Measurements from ENCODE around the gene GPLD1. TPM values are rescaled to one million over a fixed set of nuclear protein-coding genes. Genes with fewer than 3 reads are reported as not detected.

Gene GPLD1
- total and polyA plus RNA-seq, 9 of the 15 experiments (the other 6 are each of a cell fraction or from before 2014, with no cell fraction given): 0.11 to 1.3 (median 0.82) TPM

DNA sequence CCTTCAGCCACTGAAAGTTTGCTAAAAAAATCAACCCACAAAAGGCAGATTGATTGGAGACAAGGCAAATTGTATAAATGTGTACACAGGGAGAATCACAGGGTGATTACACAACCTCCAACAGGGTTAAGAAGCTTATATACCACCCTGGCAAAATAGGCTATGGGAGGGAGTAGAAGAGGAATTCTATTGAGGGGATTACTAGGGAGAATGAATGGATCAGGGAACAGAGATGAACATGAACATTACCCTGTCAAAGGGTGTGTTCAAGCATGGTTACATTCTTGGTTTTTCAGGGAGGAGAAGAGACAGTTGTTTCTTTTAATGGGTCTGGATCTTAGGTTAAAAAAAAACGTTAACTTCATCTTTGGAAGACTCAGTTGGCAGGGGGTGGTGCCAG is 91.7 kb downstream of the GPLD1 start (continued):
- no peak for TF ChIP-seq CEBPG (CRISPR knock-in tag; IDR thresholded peaks at IDR 0.05)
- no peak for TF ChIP-seq CEBPG (tag; conservative IDR thresholded peaks at IDR 0.05 in 1 of 2, IDR thresholded peaks at IDR 0.05 in 1 of 2)
- no peak for TF ChIP-seq RUNX1 (IDR thresholded peaks at IDR 0.05; ENCODE audit: low read depth)
- no peak for TF ChIP-seq ZNF212 (CRISPR knock-in tag; IDR thresholded peaks at IDR 0.05)
- no peak for TF ChIP-seq DPF2 (IDR thresholded peaks at IDR 0.05)
- no peak for TF ChIP-seq SIN3A (IDR thresholded peaks at IDR 0.05; ENCODE audit: borderline replicate concordance in 2 of 2, control insufficient read depth in 1 of 2, low read depth in 2 of 2, low read length in 2 of 2)
- no peak for TF ChIP-seq NR2C2 (CRISPR knock-in tag; IDR thresholded peaks at IDR 0.05)
- no peak for TF ChIP-seq NR2C2 (tag; IDR thresholded peaks at IDR 0.05)
- TF ChIP-seq PHB (CRISPR knock-in tag; IDR thresholded peaks at IDR 0.05): no peak
- TF ChIP-seq ZNF584 (CRISPR knock-in tag; IDR thresholded peaks at IDR 0.05; ENCODE audit: low read depth): no peak
- no peak for TF ChIP-seq HOXB6 (CRISPR knock-in tag; IDR thresholded peaks at IDR 0.05; ENCODE audit: borderline replicate concordance)
- TF ChIP-seq SMARCE1 (IDR thresholded peaks at IDR 0.05): no peak

DNA sequence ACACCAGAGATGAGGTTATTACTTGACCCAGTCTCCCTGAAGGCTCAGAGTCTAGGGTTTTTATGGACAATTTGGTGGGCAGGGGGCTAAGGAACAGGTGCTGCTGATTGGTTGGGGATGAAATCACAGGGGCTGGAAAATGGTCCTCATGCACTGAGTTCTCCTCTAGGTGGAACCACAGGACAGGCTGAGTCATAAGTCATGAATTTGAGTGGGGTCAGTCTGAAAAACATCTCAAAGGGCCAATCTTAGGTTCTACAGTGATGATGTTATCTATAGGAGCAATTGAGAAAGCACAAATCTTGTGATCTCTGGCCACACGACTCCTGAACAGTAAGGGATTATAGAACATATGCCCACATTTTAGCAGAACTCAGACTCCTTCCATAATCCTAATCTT is 92.6 kb downstream of the GPLD1 start:
- H3K9ac ChIP-seq (ENCODE audit: insufficient read depth in 1 of 2, low read depth in 2 of 2, low read length in 2 of 2): no peak overlapping the region
- WGBS (ENCODE audit: insufficient coverage, low coverage, missing lambda C conversion rate): 5% methylated on average over 1 of the region's 1 CpG
- no peaks in the 10 kb centered on the region for H4K20me1 ChIP-seq (replicated peaks; ENCODE audit: control insufficient read depth, insufficient read depth, low read length)
- H2AFZ ChIP-seq (ENCODE audit: low read depth, low read length): no peak overlapping the region
- no TSS peak for BruUV-seq (replicated peaks)
- H3K9me3 ChIP-seq (replicated peaks; ENCODE audit: control insufficient read depth, insufficient read depth, low read depth, low read length): peaks cover 8% of the 10 kb centered on the region; the same call in 1 of the 2 replicates
- ATAC-seq: no peak
- CTCF ChIA-PET (ENCODE audit: low intra/inter-chr PET ratio): no interaction called here
- FAIRE-seq: no peak
- no peaks in the 10 kb centered on the region for H3K9me1 ChIP-seq (ENCODE audit: control insufficient read depth, insufficient read depth, low read length)
- intact Hi-C loops (cut with micrococcal nuclease) (no loop called here), in situ Hi-C loops (cut with MboI) (no loop called here)
- DNase-seq (ENCODE audit: extremely low read depth in 1 of 4, low spot score in 3 of 4): no peak
- H3K4me3 ChIP-seq: no peak overlapping the region
- POLR2A ChIA-PET: no interaction called here
- H3K4me2 ChIP-seq (ENCODE audit: insufficient read depth, low read length): no peak overlapping the region
- peaks cover 5 to 15% of the 10 kb centered on the region in 2 experiments; a peak in 4 of 5 replicates for H3K4me1 ChIP-seq (replicated peaks in 1 of 2; ENCODE audit: control insufficient read depth in 2 of 2, insufficient read depth in 2 of 2, low read length in 2 of 2)
- H3K36me3 ChIP-seq (ENCODE audit: control insufficient read depth, insufficient read depth, low read length): no peaks in the 10 kb centered on the region
- H3K27ac ChIP-seq (ENCODE audit: extremely low read depth, low read depth, low read length): no peak overlapping the region
- H3K79me2 ChIP-seq (ENCODE audit: control insufficient read depth, insufficient read depth, low read length): no peaks in the 10 kb centered on the region
- no peaks in the 10 kb centered on the region for H3K27me3 ChIP-seq (ENCODE audit: control insufficient read depth in 2 of 2, insufficient read depth in 2 of 2, low read length in 2 of 2)
- TF ChIP-seq MLX (CRISPR knock-in tag; conservative IDR thresholded peaks at IDR 0.05): no peak
- no peak for TF ChIP-seq BRD9 (IDR thresholded peaks at IDR 0.05; ENCODE audit: low read depth, partially characterized antibody)
- no peak for TF ChIP-seq ZNF584 (CRISPR knock-in tag; IDR thresholded peaks at IDR 0.05; ENCODE audit: low read depth)
- no peak for TF ChIP-seq MYNN (IDR thresholded peaks at IDR 0.05)
- TF ChIP-seq MYNN (CRISPR knock-in tag; IDR thresholded peaks at IDR 0.05): no peak
- no peak for TF ChIP-seq WHSC1 (IDR thresholded peaks at IDR 0.05; ENCODE audit: low read length)
- TF ChIP-seq TEAD4 (IDR thresholded peaks at IDR 0.05; ENCODE audit: low read length): no peak
- TF ChIP-seq TEAD4 (CRISPR knock-in tag; IDR thresholded peaks at IDR 0.05; ENCODE audit: borderline replicate concordance): no peak
- TF ChIP-seq, protein P1, sequence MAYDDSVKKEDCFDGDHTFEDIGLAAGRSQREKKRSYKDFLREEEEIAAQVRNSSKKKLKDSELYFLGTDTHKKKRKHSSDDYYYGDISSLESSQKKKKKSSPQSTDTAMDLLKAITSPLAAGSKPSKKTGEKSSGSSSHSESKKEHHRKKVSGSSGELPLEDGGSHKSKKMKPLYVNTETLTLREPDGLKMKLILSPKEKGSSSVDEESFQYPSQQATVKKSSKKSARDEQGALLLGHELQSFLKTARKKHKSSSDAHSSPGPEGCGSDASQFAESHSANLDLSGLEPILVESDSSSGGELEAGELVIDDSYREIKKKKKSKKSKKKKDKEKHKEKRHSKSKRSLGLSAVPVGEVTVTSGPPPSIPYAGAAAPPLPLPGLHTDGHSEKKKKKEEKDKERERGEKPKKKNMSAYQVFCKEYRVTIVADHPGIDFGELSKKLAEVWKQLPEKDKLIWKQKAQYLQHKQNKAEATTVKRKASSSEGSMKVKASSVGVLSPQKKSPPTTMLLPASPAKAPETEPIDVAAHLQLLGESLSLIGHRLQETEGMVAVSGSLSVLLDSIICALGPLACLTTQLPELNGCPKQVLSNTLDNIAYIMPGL (CRISPR knock-in tag; IDR thresholded peaks at IDR 0.05): no peak
- TF ChIP-seq PHB2 (IDR thresholded peaks at IDR 0.05; ENCODE audit: low read depth): no peak
- no peak for TF ChIP-seq ESRRA (IDR thresholded peaks at IDR 0.05; ENCODE audit: borderline replicate concordance, low read depth)
- TF ChIP-seq CBX5 (IDR thresholded peaks at IDR 0.05; ENCODE audit: borderline replicate concordance, low read depth): no peak
- no peak for TF ChIP-seq DIDO1 (tag; IDR thresholded peaks at IDR 0.05; ENCODE audit: low read depth)
